ENCODE data around the gene RNF180. TPM values are rescaled to one million over a fixed set of nuclear protein-coding genes. Genes with fewer than 3 reads are reported as not detected.

The RNF180 gene
- total RNA-seq, 1 experiment from 2014 or later: 7.8 TPM

GRCh38 chr5:64229163-64229774 is 63.6 kb downstream of the RNF180 start:
- Histone ChIP-seq H3K27me3 (ENCODE audit: control insufficient read depth, insufficient read depth, low read length) (no peaks in the 10 kb centered on the region), H3K4me1 (ENCODE audit: control insufficient read depth, insufficient read depth, low read length) (no peaks in the 10 kb centered on the region), H3K4me3 (ENCODE audit: low read depth in 2 of 2, low read length in 2 of 2) (no peak overlapping the region), H3K36me3 (ENCODE audit: control insufficient read depth, insufficient read depth, low read length) (no peaks in the 10 kb centered on the region), H3K9me3 (ENCODE audit: control insufficient read depth, insufficient read depth, low read depth, low read length) (no peaks in the 10 kb centered on the region), H3K27ac (ENCODE audit: low read length) (no peak overlapping the region)
- DNase-seq (ENCODE audit: low read depth, low spot score): no peak
- intact Hi-C loops (cut with micrococcal nuclease; ENCODE audit: unreplicated experiment) (loop anchor here (1.0 kb wide), 1 partner anchor 383 kb away; no protein-coding TSS in a partner anchor), in situ Hi-C loops (cut with HindIII; ENCODE audit: low pct_unique_long_range_greater_than_20kb, low sequenced_read_pairs) (no loop called here)
- BruUV-seq (replicated peaks): no TSS peak
- POLR2A ChIA-PET: no interaction called here
- CTCF ChIA-PET: interaction anchor here (0.7 to 1.0 kb wide), 2 partner anchors 277 to 383 kb away, joined by 3 to 5 read pairs; partner anchors contain the start of gene RGS7BP
- TF ChIP-seq CTCF (IDR thresholded peaks at IDR 0.05) (peak; percentile 68), TCF7L2 (IDR thresholded peaks at IDR 0.05; ENCODE audit: low read depth, low read length) (no peak)
- peak; percentile 65; the same call in 1 of the 2 replicates for ATAC-seq

GRCh38 chr5:64260756-64261155 is 95.1 kb downstream of the RNF180 start:
- no peak for ATAC-seq
- H3K27ac ChIP-seq (ENCODE audit: low read length): no peak overlapping the region
- no peak overlapping the region for H3K4me3 ChIP-seq (ENCODE audit: low read depth in 2 of 2, low read length in 2 of 2)
- no peaks in the 10 kb centered on the region for H3K4me1 ChIP-seq (ENCODE audit: control insufficient read depth, insufficient read depth, low read length)
- CTCF ChIA-PET: no interaction called here
- in situ Hi-C loops (cut with HindIII; ENCODE audit: low pct_unique_long_range_greater_than_20kb, low sequenced_read_pairs) (no loop called here), intact Hi-C loops (cut with micrococcal nuclease; ENCODE audit: unreplicated experiment) (no loop called here)
- H3K27me3 ChIP-seq (ENCODE audit: control insufficient read depth, insufficient read depth, low read length): no peaks in the 10 kb centered on the region
- no TSS peak for BruUV-seq (replicated peaks)
- no peaks in the 10 kb centered on the region for H3K9me3 ChIP-seq (ENCODE audit: control insufficient read depth, insufficient read depth, low read depth, low read length)
- no peak for DNase-seq (ENCODE audit: low read depth, low spot score)
- no peaks in the 10 kb centered on the region for H3K36me3 ChIP-seq (ENCODE audit: control insufficient read depth, insufficient read depth, low read length)
- POLR2A ChIA-PET: no interaction called here
- TF ChIP-seq TCF7L2 (IDR thresholded peaks at IDR 0.05; ENCODE audit: low read depth, low read length): no peak

GRCh38 chr5:64269164-64269563 is 103.5 kb downstream of the RNF180 start:
- Histone ChIP-seq H3K4me1 (ENCODE audit: control insufficient read depth, insufficient read depth, low read length) (no peaks in the 10 kb centered on the region), H3K4me3 (ENCODE audit: low read depth in 2 of 2, low read length in 2 of 2) (no peak overlapping the region), H3K27ac (ENCODE audit: low read length) (no peak overlapping the region), H3K27me3 (ENCODE audit: control insufficient read depth, insufficient read depth, low read length) (no peaks in the 10 kb centered on the region), H3K36me3 (ENCODE audit: control insufficient read depth, insufficient read depth, low read length) (no peaks in the 10 kb centered on the region), H3K9me3 (ENCODE audit: control insufficient read depth, insufficient read depth, low read depth, low read length) (no peaks in the 10 kb centered on the region)
- ChIA-PET POLR2A (no interaction called here), CTCF (no interaction called here)
- DNase-seq (ENCODE audit: low read depth, low spot score) (no peak), ATAC-seq (no peak)
- in situ Hi-C loops (cut with HindIII; ENCODE audit: low pct_unique_long_range_greater_than_20kb, low sequenced_read_pairs): no loop called here
- BruUV-seq (replicated peaks): no TSS peak
- TF ChIP-seq REST (IDR thresholded peaks at IDR 0.05; ENCODE audit: insufficient read depth in 1 of 2, low read depth in 2 of 2, low read length in 1 of 2): no peak
- no peak for TF ChIP-seq CTCF (IDR thresholded peaks at IDR 0.05)
- no peak for TF ChIP-seq SIN3A (IDR thresholded peaks at IDR 0.05; ENCODE audit: borderline replicate concordance, insufficient read depth, low read depth, low read length)
- no peak for TF ChIP-seq TCF7L2 (IDR thresholded peaks at IDR 0.05; ENCODE audit: low read depth, low read length)
- no peak for TF ChIP-seq POLR2AphosphoS5 (IDR thresholded peaks at IDR 0.05; ENCODE audit: low read depth, low read length)
- intact Hi-C loops (cut with micrococcal nuclease; ENCODE audit: unreplicated experiment): no loop called here

Measured in Panc1 (cell line).